ENCODE measurements around the gene KRT36. TPM values are rescaled to one million over a fixed set of nuclear protein-coding genes. Genes with fewer than 3 reads are reported as not detected.

The KRT36 gene
- total RNA-seq, 1 donor from 2014 or later, result not detected

DNA sequence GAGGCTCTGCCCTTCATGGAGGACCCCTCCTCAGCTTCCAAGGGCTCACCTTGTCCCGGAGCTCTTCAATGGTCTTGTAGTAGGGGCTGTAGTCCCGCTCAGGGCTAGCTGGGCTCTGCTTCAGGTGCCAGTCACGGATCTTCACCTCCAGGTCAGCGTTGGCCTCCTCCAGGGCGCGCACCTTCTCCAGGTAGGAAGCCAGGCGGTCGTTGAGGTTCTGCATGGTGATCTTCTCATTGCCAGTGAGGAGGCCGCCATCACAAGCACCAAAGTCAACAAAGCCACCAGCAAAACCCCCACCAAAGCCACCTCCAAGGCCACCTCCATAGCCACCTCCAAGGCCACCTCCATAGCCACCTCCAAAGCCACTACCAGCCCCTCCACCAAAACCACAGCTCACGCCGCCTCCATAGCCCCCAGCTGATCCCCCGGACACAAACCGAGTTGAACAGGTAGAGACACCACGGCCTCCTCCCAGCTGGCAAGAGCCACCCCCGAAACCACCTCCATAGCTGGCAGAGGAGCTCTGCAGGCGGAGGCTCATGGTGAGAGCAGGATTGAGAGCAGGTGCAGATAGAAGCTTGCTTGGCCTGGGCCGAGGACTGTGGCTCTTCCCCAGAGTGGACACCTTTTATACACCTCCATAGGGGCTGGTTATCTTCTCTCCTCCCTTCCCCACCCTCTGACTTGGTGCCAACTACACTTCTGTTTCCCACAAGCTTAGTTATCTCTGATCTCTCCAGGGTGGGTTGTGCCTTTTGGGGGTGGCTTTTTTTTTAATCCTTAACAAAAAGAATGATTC lies 15.5 kb upstream of the KRT36 start, which contains the start of gene KRT13:
KRT13 (minus strand) TSS at position 606 of the 802 bp plus-strand sequence; CDS start at position 544, 62 bp downstream.
- DNase-seq, result no peak
- intact Hi-C loops (cut with micrococcal nuclease), result no loop called here

DNA sequence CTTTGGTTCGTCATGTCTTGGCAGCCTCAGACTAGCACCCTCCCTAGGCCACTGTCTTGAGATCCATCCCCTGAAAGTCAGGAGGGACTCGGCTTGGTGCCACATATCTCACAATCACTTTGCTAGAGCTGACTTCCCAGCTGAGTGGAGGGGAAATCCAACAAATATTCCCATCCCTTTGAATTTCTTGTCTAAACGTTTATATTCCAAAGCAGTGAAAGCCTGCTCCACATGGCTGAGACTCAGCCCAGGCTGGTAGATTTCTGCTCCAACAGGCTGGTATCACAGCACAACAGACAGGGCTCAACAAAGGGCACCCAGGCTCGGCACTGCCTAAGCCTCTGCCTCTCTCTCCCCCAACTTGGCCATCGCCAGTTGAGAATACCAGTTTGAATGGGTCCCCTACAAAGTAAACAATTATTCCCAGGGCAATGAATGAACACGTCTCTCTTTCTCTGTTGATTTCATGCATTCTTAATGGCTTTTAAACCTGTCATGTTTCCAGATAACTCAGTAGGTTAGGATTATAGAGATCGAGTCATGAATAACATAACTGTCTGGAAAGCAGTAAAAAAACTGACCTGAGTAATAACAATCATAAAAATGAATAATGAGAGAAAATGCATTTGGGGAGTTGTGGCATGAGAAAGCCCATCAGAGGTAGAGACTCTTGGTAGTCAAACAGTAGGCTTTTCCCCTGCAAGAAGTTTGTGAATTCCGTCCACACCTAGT lies 14.7 kb upstream of the KRT36 start:
- ATAC-seq (no peak), DNase-seq (no peak)
- intact Hi-C loops (cut with micrococcal nuclease), result no loop called here

More for the DNA sequence above, 15.5 kb upstream of the KRT36 start, which contains the start of gene KRT13:
- no peak for ATAC-seq

DNA sequence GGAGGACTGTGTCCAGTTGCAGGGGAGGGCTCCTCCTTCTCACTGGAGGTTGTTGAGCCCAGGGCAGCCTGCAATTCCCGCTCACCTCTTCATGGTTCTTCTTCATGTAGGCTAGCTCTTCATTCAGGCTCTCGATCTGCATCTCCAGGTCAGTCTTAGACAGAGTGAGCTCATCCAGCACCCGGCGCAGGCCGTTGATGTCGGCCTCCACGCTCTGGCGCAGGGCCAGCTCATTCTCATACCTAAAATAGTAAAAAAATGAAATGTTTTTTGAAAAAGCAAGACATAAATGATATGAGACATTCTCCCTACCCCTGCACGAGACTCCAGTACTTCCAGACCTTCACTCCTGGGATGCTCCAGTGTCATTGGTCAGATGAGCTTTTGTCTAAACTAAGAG lies 13.5 kb upstream of the KRT36 start:
- intact Hi-C loops (cut with micrococcal nuclease), result no loop called here
- DNase-seq, result no peak
- ATAC-seq, result no peak

DNA sequence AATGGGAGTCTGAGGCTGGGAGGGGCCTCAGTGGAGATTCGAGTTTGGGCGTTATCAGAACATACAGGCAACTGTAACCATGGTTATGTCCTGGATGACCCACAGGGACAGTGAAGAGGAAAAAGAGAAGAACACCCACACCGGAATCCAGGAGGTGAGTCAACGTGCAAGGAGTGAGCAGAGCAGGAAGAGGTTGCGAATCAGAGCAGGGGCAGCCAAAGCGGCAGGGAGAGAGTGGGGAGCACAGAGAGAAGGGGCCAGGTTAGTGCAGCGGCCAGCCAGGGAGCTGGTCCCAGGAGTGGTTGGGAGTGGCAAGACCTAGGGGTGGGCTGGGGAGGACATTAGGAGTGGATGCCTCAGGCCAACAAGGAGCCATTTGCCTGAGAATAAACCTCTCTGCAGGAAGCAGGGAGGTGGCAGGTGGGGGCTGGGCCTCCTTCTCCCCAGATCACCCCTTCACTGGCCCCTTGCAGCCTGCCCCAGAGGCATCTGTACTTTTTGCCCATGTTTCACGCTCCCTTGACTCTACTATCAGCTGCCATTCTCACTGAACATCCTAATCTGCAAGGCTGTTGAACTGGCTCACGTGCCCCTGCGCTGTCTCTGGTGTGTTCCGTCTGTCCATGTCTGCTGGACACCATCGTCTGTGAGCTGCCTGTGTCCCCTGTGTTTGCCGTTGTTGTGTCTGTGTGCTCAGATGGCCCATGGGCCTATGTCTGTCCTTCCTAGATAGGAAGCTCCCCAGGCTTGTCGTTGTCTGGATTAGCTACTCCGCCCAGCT lies 10.6 kb upstream of the KRT36 start:
- no peak for ATAC-seq
- intact Hi-C loops (cut with micrococcal nuclease), result no loop called here
- DNase-seq, result no peak

DNA sequence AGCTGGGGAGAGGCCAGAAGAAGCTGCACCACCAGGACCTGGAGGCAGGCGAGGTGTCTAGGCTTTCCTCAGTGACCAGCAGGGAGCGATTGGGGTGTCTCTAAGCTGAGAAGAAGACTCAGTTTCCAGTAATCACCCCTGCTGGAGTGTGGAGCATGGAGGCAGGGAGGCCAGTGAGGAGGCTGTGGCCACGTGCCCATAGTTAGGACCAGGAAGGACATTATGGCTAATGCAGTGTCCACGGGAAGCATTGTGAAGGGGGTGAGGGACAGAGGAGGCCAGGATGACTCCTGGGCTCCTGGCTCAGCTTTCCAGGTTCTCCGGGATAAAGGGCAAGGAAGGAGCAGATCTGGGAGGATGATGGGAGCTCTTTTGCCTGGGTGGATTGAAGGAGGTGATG lies 10.0 kb upstream of the KRT36 start:
- DNase-seq, result no peak
- no peak for ATAC-seq
- intact Hi-C loops (cut with micrococcal nuclease), result no loop called here

DNA sequence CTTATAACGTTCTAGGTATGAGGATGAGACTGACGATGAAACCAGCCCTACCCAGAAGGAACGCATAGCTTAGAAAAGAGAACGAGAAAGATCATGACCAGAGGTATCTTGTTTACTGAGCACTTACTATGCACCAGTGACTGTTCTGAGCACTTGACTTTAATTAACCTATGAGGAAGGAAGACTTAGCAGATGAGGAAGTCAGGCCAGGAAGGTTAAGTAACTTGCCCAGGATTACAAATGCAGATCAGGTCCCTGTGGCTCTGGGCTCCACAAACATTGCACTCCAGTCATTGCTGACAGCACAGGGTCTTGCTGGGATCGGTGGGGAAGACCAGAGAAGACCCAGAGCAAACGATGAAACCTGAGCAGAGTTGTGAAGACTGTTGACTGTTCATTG lies 8.6 kb upstream of the KRT36 start:
- DNase-seq (no peak), ATAC-seq (no peak)
- intact Hi-C loops (cut with micrococcal nuclease), result no loop called here

DNA sequence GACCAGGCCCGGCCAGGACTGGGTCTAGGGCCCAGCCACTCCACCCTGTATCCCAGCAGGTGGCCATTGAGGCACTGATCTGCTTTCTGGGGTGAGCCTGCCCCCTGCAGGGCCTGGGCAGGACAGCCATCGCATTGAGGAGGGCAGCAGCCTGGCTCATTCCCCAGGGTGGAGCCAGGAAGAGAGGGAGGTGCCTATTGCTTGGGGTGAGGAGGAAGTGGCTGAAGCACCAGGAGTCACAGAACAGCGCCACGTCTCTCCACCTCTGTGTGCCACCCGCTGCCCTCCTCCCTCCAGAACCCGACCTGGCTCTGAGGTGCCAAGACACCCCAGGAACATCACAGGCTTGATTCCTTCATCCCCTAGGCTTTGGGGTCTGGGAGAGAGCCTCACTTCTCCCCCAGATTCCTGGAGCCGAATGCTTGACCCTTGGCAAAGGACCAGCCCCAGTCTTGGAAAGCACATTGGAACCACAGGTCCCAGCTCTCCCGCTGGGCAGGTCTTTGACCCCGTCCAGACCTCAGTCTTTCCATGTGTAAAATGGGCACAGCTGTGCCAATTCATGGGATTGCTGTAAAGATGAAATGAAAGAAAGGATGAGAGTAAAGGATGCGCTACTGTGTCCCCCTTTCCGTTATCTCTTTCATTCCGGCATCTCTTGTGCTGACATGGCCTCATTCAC lies 7.2 kb upstream of the KRT36 start:
- DNase-seq (peak; percentile 72), ATAC-seq (peak; percentile 87)
- intact Hi-C loops (cut with micrococcal nuclease), result no loop called here

DNA sequence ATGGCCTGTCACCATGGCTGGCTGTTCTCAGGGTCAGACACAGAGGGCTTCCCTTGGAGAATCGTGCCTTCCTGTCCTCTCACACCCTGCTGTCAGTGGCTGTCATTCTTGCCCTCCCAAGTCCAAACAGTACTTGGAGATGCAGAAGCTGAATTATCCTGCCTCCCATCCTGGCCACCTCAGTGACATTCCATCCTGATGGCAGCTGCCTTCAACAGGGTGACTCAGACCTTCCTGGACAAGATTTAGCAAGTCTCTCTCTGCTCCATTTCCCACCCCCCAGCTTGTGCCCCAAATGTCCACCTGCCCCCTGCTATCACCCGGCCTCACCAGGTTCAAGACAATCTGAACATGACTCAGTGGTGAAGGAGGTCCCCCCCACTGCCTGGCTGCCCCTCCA lies 4.8 kb upstream of the KRT36 start:
- peak; percentile 60 for ATAC-seq
- intact Hi-C loops (cut with micrococcal nuclease), result no loop called here
- DNase-seq, result no peak

DNA sequence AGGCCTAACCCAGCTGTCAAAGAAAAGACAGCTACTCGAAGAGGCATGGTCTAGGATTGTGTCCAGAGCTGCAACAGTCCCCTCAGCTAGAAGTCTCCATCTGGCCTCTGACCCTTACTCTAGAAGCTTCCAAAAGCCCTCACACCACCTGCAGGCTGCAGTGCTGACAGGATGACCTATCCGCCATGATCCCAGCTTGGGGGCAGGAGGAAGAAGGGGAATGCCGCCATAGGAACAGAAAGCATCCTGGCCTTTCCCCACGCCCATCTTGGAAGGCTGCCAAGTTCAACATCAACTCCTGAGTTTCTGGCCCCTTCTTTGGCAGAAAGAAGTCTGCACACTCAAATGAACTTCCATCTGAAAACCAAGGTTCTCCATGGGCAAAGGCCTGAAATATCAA lies 3.1 kb upstream of the KRT36 start:
- DNase-seq (no peak), ATAC-seq (no peak)
- intact Hi-C loops (cut with micrococcal nuclease), result no loop called here

DNA sequence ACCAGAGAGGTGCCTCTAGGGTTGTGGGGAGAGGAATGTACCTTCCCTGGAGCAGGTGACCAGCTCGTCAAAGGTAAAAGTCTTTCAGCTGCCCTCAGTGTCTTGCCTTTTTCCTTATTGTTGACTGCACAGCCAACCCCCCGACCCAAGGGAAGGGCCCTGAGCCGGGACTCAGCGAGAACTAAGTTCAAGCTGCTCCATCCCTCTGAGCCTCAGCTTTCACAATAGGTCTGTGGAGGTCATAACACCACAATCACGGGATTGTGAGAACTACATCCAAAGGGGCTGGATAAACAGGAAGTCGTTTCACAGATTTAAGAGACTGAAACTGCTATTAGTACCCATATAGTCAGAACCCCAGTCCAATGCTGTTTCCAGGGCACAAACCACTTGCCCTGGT lies 2.6 kb upstream of the KRT36 start:
- DNase-seq (no peak), ATAC-seq (peak; percentile 19)
- intact Hi-C loops (cut with micrococcal nuclease), result no loop called here

DNA sequence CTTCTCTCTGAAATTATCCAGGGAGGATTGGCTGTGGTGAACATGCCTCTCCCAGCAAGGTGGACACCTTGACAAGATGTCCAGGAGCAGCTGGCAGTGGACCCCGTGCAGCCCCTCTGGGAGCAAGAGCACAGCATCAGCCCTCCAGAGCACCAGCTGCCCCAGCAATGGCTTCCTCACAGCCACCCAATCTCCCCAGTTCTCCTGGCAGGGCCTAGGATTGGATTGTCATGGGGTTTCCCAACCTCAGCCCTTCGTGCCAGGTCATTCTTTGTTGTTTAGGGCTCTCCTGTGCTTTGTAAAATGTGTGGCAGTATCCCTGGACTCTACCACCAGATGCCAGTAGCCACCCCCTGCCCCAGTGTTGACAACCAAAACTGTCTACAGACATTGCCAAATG lies 1.8 kb upstream of the KRT36 start:
- no peak for DNase-seq
- intact Hi-C loops (cut with micrococcal nuclease), result no loop called here
- no peak for ATAC-seq

DNA sequence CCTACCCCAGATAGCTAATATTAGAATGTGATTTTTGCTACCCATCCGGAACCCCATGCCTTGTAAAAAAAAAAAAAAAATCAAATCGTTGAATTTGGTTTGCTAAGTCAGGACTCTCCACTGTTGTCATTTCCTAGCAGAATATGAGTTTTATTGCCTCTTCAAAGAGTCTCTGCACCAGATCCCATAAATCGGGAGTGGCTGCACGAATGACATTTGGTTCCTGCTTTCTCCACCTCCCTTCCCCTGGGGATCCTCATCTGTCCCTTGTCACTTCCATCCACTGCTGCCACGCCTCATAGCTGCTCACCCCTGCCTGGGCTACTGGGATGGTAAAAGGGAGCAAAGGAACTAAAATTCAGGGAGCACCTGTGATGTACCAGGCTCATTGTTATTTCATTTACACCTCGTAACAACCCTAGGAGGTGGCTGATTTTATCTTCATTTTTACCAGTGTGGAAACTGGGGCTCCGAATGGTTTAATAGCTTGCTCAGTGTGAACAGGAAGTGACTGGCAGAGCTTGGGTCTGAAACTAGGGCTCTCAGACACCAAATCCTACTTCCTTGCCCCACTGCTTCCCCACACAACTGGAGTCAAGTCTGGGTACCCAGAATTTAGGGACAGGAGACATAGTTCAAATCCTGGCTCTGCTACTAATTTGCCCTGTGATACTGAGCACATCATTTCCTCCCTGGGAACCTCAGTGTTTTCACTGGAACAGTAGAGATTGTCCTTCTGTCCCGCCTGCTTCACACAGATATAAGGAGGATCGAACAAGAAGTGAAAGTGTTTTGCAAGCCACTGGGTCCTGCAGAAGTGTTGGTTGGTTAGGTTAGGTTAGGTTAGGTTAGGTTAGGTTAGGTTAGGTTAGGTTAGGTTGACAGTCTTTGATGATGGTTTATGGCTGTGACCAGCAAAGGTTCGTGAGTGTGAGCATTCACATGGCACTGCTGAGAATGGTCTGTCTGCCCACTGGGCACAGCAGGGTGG lies 585 bp upstream of the KRT36 start:
- ATAC-seq (no peak), DNase-seq (no peak)
- intact Hi-C loops (cut with micrococcal nuclease), result no loop called here

DNA sequence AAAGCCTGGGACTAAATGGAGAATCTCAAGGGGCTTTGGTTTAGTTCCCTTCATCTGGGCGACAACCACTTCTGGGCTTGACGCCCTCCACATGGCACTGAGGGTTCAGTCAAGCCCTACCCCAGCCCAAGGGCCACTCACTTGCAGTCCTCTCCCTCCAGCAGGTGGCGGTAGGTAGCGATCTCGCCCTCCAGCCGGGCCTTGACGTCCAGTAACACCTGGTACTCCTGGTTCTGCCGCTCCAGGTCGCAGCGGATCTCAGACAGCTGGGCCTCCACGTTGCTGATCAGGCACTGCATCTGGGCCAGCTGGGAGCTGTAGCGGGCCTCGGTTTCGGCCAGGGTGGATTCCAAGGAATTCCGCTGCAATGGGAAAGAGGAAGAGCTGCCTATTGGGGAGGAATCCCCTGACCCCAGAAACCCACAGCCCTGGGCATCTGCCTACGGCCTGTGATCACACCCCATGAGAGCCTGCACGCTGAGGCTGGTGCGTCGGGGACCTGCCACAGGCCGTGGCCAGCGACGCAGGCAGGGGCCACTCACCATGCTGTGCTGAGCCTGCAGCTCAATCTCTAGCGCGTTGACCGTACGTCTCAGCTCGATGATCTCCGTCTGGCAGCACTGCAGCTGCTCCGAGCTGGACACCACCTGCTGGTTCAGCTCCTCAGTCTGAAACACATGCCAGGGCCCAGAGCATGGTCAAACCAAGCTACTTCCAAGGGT lies 2.7 kb downstream of the KRT36 start:
- DNase-seq, result no peak
- ATAC-seq, result no peak
- intact Hi-C loops (cut with micrococcal nuclease), result no loop called here

DNA sequence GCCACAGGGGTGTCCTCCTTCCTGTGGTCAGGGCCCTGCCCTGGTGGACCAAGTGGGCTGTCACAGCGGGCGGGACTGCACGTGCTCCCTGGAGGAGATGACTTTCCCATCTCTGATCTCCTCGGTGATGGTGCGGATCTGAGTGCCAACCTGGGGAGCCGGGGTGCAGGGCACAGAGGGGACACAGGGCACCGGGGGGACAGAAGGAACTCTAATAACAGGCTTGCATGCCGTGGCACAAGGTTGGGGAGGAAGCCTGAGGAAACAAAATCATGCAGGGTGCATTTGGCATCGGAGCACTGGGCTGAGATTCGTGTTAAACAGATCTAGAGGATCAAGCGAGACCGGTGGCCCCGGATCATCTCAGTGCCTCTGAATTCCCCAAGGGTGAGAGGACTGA lies 3.4 kb downstream of the KRT36 start:
- ATAC-seq, result no peak
- no peak for DNase-seq
- intact Hi-C loops (cut with micrococcal nuclease), result no loop called here

DNA sequence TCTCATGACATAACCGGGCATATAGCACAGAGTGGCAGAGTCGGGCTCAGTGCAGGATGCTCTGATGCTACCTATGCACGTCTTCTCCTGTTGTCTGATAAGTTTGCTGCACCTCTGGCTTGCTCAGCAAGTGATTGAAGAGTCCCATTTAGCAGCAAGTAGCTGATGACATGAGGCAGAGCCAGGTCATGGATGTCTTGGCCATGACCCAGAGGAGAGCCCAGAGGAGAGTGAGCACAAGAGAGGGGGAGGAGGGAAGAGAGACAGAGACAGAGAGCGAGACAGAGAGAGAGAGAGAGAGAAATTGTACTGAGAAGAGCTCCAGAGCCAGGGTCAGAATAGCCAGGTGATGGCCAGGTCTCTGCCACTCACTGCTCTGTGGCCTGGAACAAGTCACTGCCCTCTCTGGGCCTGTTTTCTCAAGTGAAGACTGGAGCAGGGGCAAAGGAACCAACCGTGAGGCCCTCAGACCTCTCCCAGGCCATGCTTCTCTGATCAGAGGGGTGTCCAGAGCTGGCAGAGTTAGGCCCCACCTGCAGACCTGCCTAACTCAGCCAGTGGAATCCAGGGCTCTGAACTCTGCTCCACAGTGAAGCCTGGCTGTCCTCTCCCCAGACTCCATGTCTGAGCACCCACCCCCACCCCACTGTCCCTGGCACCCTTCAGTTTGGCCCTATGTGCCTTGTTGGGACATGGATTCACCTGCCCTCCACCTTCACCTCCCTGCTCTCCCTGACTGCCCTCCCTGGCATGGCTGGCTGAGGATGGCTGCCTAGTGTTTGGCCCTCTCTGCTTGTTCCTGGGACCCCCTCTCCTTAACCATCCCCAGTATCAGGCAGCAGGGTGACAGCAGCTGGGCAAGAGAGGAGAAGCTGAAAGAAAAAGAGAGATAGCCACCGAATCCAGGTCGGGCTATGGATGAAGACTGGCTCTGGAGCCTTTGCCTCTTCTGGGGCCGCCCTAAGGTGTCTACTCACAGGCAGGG lies 4.5 kb downstream of the KRT36 start:
- peak; percentile 86 for ATAC-seq
- intact Hi-C loops (cut with micrococcal nuclease), result no loop called here
- no peak for DNase-seq

DNA sequence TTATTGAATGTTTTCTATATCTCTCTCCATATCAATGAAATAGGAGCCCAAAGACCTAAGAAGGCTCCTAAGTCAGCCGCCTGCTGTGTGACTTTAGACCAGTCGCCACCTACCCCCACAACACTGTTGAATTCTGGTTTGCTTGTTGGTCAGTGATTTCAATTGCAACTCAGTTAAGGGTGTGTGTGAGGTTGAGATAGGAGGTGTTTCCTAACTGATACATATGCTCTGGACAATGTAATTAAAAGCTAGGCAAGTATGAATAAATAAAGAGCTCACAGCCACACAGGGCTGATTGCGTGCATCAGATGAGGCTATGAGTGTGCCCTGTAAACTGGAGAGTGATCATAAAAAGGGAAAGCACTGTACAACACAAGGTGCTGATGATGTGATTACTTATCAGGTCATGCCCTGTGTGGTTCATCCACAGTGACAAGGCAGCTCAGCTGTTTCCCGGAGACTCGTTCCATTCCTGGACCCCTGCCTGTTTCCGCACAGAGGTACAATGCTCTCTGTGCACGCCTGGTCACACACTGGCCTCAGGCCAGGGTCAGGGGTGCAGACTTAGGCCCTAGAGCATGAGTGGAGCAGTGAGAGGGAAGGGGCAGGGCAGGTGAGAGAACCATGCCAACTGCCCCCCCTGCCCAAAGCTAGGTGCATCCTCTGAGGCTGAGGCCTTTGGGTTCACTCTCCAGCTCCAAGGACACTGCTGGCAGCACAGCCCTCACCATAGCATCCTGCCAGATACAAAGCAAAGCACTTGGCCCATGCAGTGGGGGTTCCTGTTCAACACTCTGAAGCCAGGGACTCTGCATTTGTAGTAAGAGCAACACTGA lies 5.5 kb downstream of the KRT36 start:
- ATAC-seq, result peak; percentile 42
- intact Hi-C loops (cut with micrococcal nuclease), result no loop called here

More for the DNA sequence above, 5.5 kb downstream of the KRT36 start:
- DNase-seq, result no peak
